ENCODE results near the gene PCNX1.

DNA sequence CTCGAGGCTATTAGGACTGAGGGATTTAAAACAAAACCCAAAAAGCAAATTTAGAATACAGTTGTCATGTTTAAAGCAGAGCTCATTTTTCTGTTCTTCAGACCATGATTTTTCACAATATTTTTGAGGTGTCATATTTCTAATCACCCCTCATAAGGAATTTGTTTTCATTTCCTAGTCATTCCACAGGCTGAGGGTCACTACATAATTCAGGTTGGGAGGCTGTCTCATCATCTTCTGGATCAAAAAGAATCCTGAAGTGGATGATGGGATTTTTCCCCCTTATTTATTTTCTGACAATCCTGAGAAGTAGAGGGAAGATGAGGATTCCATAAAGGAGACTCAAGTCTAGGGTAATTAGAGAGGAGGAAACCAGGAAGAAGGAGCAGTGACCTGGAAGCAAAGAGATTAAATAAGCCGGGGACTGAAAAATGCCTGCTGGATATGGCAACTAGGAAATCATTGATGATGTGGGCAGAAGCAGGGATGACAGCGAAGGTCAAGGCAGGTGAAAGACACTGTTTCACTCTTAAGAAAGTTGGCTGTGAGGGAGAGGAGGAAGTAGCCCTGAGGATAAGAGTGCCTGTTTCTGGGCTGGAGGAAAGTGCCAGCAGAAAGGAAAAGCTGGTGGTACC lies 9.0 kb upstream of the PCNX1 start:
- TF ChIP-seq FOXA1 (IDR thresholded peaks at IDR 0.05; ENCODE audit: borderline replicate concordance) (no peak), ZZZ3 (IDR thresholded peaks at IDR 0.05) (no peak), EP300 (IDR thresholded peaks at IDR 0.05; ENCODE audit: low read length) (no peak), HCFC1 (IDR thresholded peaks at IDR 0.05; ENCODE audit: low read depth, low read length) (no peak), ZNF274 (IDR thresholded peaks at IDR 0.05; ENCODE audit: borderline replicate concordance, low read depth, low read length) (no peak), PRDM10 (IDR thresholded peaks at IDR 0.05; ENCODE audit: partially characterized antibody) (no peak), MYNN (IDR thresholded peaks at IDR 0.05) (no peak), MYNN (CRISPR knock-in tag; IDR thresholded peaks at IDR 0.05) (no peak), CGGBP1 (CRISPR knock-in tag; IDR thresholded peaks at IDR 0.05) (no peak), ZBTB1 (CRISPR knock-in tag; IDR thresholded peaks at IDR 0.05; ENCODE audit: borderline replicate concordance, low read depth) (no peak), KLF10 (CRISPR knock-in tag; IDR thresholded peaks at IDR 0.05) (no peak)
- TF ChIP-seq, protein P1, sequence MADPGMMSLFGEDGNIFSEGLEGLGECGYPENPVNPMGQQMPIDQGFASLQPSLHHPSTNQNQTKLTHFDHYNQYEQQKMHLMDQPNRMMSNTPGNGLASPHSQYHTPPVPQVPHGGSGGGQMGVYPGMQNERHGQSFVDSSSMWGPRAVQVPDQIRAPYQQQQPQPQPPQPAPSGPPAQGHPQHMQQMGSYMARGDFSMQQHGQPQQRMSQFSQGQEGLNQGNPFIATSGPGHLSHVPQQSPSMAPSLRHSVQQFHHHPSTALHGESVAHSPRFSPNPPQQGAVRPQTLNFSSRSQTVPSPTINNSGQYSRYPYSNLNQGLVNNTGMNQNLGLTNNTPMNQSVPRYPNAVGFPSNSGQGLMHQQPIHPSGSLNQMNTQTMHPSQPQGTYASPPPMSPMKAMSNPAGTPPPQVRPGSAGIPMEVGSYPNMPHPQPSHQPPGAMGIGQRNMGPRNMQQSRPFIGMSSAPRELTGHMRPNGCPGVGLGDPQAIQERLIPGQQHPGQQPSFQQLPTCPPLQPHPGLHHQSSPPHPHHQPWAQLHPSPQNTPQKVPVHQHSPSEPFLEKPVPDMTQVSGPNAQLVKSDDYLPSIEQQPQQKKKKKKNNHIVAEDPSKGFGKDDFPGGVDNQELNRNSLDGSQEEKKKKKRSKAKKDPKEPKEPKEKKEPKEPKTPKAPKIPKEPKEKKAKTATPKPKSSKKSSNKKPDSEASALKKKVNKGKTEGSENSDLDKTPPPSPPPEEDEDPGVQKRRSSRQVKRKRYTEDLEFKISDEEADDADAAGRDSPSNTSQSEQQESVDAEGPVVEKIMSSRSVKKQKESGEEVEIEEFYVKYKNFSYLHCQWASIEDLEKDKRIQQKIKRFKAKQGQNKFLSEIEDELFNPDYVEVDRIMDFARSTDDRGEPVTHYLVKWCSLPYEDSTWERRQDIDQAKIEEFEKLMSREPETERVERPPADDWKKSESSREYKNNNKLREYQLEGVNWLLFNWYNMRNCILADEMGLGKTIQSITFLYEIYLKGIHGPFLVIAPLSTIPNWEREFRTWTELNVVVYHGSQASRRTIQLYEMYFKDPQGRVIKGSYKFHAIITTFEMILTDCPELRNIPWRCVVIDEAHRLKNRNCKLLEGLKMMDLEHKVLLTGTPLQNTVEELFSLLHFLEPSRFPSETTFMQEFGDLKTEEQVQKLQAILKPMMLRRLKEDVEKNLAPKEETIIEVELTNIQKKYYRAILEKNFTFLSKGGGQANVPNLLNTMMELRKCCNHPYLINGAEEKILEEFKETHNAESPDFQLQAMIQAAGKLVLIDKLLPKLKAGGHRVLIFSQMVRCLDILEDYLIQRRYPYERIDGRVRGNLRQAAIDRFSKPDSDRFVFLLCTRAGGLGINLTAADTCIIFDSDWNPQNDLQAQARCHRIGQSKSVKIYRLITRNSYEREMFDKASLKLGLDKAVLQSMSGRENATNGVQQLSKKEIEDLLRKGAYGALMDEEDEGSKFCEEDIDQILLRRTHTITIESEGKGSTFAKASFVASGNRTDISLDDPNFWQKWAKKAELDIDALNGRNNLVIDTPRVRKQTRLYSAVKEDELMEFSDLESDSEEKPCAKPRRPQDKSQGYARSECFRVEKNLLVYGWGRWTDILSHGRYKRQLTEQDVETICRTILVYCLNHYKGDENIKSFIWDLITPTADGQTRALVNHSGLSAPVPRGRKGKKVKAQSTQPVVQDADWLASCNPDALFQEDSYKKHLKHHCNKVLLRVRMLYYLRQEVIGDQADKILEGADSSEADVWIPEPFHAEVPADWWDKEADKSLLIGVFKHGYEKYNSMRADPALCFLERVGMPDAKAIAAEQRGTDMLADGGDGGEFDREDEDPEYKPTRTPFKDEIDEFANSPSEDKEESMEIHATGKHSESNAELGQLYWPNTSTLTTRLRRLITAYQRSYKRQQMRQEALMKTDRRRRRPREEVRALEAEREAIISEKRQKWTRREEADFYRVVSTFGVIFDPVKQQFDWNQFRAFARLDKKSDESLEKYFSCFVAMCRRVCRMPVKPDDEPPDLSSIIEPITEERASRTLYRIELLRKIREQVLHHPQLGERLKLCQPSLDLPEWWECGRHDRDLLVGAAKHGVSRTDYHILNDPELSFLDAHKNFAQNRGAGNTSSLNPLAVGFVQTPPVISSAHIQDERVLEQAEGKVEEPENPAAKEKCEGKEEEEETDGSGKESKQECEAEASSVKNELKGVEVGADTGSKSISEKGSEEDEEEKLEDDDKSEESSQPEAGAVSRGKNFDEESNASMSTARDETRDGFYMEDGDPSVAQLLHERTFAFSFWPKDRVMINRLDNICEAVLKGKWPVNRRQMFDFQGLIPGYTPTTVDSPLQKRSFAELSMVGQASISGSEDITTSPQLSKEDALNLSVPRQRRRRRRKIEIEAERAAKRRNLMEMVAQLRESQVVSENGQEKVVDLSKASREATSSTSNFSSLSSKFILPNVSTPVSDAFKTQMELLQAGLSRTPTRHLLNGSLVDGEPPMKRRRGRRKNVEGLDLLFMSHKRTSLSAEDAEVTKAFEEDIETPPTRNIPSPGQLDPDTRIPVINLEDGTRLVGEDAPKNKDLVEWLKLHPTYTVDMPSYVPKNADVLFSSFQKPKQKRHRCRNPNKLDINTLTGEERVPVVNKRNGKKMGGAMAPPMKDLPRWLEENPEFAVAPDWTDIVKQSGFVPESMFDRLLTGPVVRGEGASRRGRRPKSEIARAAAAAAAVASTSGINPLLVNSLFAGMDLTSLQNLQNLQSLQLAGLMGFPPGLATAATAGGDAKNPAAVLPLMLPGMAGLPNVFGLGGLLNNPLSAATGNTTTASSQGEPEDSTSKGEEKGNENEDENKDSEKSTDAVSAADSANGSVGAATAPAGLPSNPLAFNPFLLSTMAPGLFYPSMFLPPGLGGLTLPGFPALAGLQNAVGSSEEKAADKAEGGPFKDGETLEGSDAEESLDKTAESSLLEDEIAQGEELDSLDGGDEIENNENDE (IDR thresholded peaks at IDR 0.05; ENCODE audit: low read depth, low read length): no peak
